ENCODE results near the gene ADD2. TPM values are rescaled to one million over a fixed set of nuclear protein-coding genes. Genes with fewer than 3 reads are reported as not detected.

Gene ADD2
- polyA plus RNA-seq, 1 experiment = 0.12 TPM

- ChIA-PET POLR2A (no interaction called here), CTCF (no interaction called here)
- no peak overlapping the region for H3K27ac ChIP-seq (ENCODE audit: low read depth, low read length)
- TF ChIP-seq, protein P1, sequence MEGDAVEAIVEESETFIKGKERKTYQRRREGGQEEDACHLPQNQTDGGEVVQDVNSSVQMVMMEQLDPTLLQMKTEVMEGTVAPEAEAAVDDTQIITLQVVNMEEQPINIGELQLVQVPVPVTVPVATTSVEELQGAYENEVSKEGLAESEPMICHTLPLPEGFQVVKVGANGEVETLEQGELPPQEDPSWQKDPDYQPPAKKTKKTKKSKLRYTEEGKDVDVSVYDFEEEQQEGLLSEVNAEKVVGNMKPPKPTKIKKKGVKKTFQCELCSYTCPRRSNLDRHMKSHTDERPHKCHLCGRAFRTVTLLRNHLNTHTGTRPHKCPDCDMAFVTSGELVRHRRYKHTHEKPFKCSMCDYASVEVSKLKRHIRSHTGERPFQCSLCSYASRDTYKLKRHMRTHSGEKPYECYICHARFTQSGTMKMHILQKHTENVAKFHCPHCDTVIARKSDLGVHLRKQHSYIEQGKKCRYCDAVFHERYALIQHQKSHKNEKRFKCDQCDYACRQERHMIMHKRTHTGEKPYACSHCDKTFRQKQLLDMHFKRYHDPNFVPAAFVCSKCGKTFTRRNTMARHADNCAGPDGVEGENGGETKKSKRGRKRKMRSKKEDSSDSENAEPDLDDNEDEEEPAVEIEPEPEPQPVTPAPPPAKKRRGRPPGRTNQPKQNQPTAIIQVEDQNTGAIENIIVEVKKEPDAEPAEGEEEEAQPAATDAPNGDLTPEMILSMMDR (IDR thresholded peaks at IDR 0.05; ENCODE audit: low read depth, low read length) = no peak
- H3K9me3 ChIP-seq (ENCODE audit: control insufficient read depth, insufficient read depth, low read length) = no peaks in the 10 kb centered on the region
- H3K4me3 ChIP-seq (ENCODE audit: low read depth, low read length) = no peak overlapping the region
- peaks cover 10% of the 10 kb centered on the region for H3K27me3 ChIP-seq (ENCODE audit: control insufficient read depth, insufficient read depth, low read length)
- DNase-seq (ENCODE audit: low read depth, low spot score) = no peak
These were observed 77.2 kb downstream of the ADD2 start for GRCh38 chr2:70690846-70691245.

DNA sequence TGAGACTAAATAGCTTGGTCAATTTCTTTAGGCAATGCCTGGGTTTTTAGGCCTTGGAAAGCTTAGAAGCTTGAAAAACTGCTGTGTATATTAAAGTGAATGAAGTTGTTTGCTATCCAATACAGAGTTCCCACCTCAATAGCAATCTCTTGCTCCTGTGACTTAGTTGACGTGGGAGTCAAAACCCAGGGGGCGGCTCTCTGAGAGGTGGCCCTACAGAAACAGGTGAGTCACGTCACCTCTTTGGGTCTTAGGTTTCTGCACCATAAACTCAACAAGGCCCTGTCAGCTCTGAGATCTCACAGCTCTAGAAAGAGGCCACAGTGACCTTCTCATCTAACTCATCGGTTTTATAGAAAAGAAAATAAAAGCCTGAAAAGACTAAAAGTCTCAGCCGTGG lies 79.6 kb downstream of the ADD2 start:
- Histone ChIP-seq H3K9me3 (ENCODE audit: control insufficient read depth, insufficient read depth, low read length) (no peaks in the 10 kb centered on the region), H3K4me3 (ENCODE audit: low read depth, low read length) (no peak overlapping the region), H3K27me3 (ENCODE audit: control insufficient read depth, insufficient read depth, low read length) (peaks cover 3% of the 10 kb centered on the region), H3K27ac (ENCODE audit: low read depth, low read length) (no peak overlapping the region)
- ChIA-PET POLR2A (no interaction called here), CTCF (no interaction called here)
- TF ChIP-seq, protein P1 (IDR thresholded peaks at IDR 0.05; ENCODE audit: low read depth, low read length) = no peak
- no peak for DNase-seq (ENCODE audit: low read depth, low spot score)

- H3K27ac ChIP-seq (ENCODE audit: low read depth, low read length) = no peak overlapping the region
- TF ChIP-seq, protein P1 (IDR thresholded peaks at IDR 0.05; ENCODE audit: low read depth, low read length) = no peak
- peaks cover 2% of the 10 kb centered on the region for H3K27me3 ChIP-seq (ENCODE audit: control insufficient read depth, insufficient read depth, low read length)
- no peak for DNase-seq (ENCODE audit: low read depth, low spot score)
- no peak overlapping the region for H3K4me3 ChIP-seq (ENCODE audit: low read depth, low read length)
- CTCF ChIA-PET = no interaction called here
- no peaks in the 10 kb centered on the region for H3K9me3 ChIP-seq (ENCODE audit: control insufficient read depth, insufficient read depth, low read length)
- POLR2A ChIA-PET = no interaction called here
These were observed 80.6 kb downstream of the ADD2 start for GRCh38 chr2:70687461-70687795.

GRCh38 chr2:70686577-70687460 lies 81.2 kb downstream of the ADD2 start:
- Histone ChIP-seq H3K27me3 (ENCODE audit: control insufficient read depth, insufficient read depth, low read length) (peaks cover 2% of the 10 kb centered on the region), H3K4me3 (ENCODE audit: low read depth, low read length) (no peak overlapping the region), H3K27ac (ENCODE audit: low read depth, low read length) (no peak overlapping the region), H3K9me3 (ENCODE audit: control insufficient read depth, insufficient read depth, low read length) (no peaks in the 10 kb centered on the region)
- TF ChIP-seq, protein P1 (IDR thresholded peaks at IDR 0.05; ENCODE audit: low read depth, low read length) = 0 out of 2 replicates have a peak, but pooled peaks have one; percentile 19
- ChIA-PET POLR2A (no interaction called here), CTCF (no interaction called here)
- no peak for DNase-seq (ENCODE audit: low read depth, low spot score)

DNA sequence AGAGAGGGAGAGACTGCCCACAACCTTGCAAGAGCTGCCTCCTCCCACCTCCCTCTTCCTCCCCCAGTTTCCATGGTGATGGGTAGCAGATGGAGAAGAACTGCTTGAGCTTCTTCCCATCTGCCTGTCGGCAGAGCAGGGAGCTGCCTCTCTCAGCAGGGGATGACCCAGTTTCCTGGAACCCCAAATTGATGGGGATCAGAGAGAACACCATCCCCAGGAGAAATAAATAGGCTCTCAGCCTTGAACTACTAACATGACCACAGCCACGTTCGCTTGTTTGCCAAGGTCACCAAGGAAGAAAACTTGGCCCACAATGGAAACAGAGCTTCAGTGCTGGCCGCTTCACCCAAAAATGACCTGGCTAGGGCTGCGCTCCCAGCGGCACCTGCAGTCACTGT lies 82.2 kb downstream of the ADD2 start:
- CTCF ChIA-PET = no interaction called here
- TF ChIP-seq, protein P1 (IDR thresholded peaks at IDR 0.05; ENCODE audit: low read depth, low read length) = no peak
- POLR2A ChIA-PET = no interaction called here

More for the DNA sequence above, 82.2 kb downstream of the ADD2 start:
- Histone ChIP-seq H3K27ac (ENCODE audit: low read depth, low read length) (no peak overlapping the region), H3K9me3 (ENCODE audit: control insufficient read depth, insufficient read depth, low read length) (no peaks in the 10 kb centered on the region), H3K27me3 (ENCODE audit: control insufficient read depth, insufficient read depth, low read length) (peaks cover 2% of the 10 kb centered on the region), H3K4me3 (ENCODE audit: low read depth, low read length) (no peak overlapping the region)
- no peak for DNase-seq (ENCODE audit: low read depth, low spot score)
